HepG2 (cell line): ENCODE data around the gene TMEM178A. TPM values are rescaled to one million over a fixed set of nuclear protein-coding genes. Genes with fewer than 3 reads are reported as not detected.
A peak's percentile ranks its signal among the peaks of the same experiment; 100 is the strongest.

Experiments
- ATAC-seq: fragments of 200-7000 bp; cut with Tn5 transposase; 3 replicates; pipeline ENCODE4 v1.9.1; 2020; ENCODE audit warnings: mild to moderate bottlenecking, moderate library complexity
- BruUV-seq: library from RNA; stranded (reverse); fragments of 400-500 nt; replicated peaks from 2 replicates; lab custom pipeline; 2021; lab: Mats Ljungman, UMichigan
- CTCF ChIA-PET: fragments of 300-600 bp; formaldehyde crosslinking; extraction: SDS; loops from one replicate; lab custom pipeline; 2021; ENCODE audit warnings: low total read pairs, inconsistent platforms, low intra/inter-chr PET ratio; lab: Yijun Ruan, JAX
- POLR2A ChIA-PET: fragments of 350-600 bp; sonication (Branson Sonifier 250); formaldehyde crosslinking; loops from one replicate; lab custom pipeline; 2020; ENCODE audit warnings: antibody characterized with exemption, inconsistent platforms; lab: Yijun Ruan, JAX
- DNase-seq: peaks from one replicate; pipeline ENCODE4 v3.0.0-alpha.2; 2015; ENCODE audit warnings: low spot score
- FAIRE-seq: peaks from 3 replicates; lab custom pipeline; 2011; peaks lifted over from hg19 to GRCh38; lab: Jason Lieb, UNC
- H2AFZ ChIP-seq: one replicate; pipeline ENCODE4 v1.6.1; 2011; ENCODE audit warnings: low read length, inconsistent platforms
- H3K27ac ChIP-seq: fragments of 300-600 bp; 3 replicates; pipeline ENCODE4 v1.8.0; 2011; ENCODE audit warnings: mixed run types, mild to moderate bottlenecking, mixed read lengths, low read length, inconsistent platforms; ENCODE audit not compliant: insufficient read depth; ENCODE audit errors: extremely low read length
- H3K27me3 ChIP-seq, 2 experiments: fragments of 200-600 bp in 1 of 2; 2 replicates in 1 of 2; 3 replicates in 1 of 2; pipeline versions ENCODE4 v1.6.0 to v1.8.0; 2011; ENCODE audit warnings: low read length in 2 of 2, mild to moderate bottlenecking in 2 of 2, moderate library complexity in 2 of 2, inconsistent platforms in 1 of 2; ENCODE audit not compliant: insufficient read depth in 2 of 2, control insufficient read depth in 1 of 2
- H3K36me3 ChIP-seq, 2 experiments: fragments of 200-600 bp in 1 of 2; replicated peaks in 1 of 2; 2 replicates in 1 of 2; 3 replicates in 1 of 2; pipeline versions ENCODE4 v1.5.1 to v1.8.0; 2011; ENCODE audit warnings: low read length in 2 of 2, inconsistent platforms in 1 of 2; ENCODE audit not compliant: insufficient read depth in 2 of 2, control insufficient read depth in 1 of 2
- H3K4me1 ChIP-seq: 2 replicates; pipeline ENCODE4 v1.5.1; 2012; ENCODE audit warnings: low read length, inconsistent platforms; ENCODE audit not compliant: insufficient read depth
- H3K4me2 ChIP-seq: 2 replicates; pipeline ENCODE4 v1.6.0; 2011; ENCODE audit warnings: low read depth, low read length, inconsistent platforms
- H3K4me3 ChIP-seq, 3 experiments: fragments of 200-600 bp in 1 of 3; sonication (generic), shearing (Covaris generic) in 1 of 3; replicated peaks in 1 of 3; 2 replicates each; pipeline ENCODE4 v1.5.1; 2011 to 2016; ENCODE audit warnings: low read length in 3 of 3, inconsistent platforms in 2 of 3, low read depth in 2 of 3, mild to moderate bottlenecking in 2 of 3, control low read depth in 1 of 3, mixed read lengths in 1 of 3; ENCODE audit not compliant: insufficient read depth in 1 of 3
- H3K79me2 ChIP-seq: one replicate; pipeline ENCODE4 v1.6.1; 2011; ENCODE audit warnings: low read length, inconsistent platforms; ENCODE audit not compliant: insufficient read depth
- H3K9ac ChIP-seq: 2 replicates; pipeline ENCODE4 v1.6.0; 2011; ENCODE audit warnings: mild to moderate bottlenecking, low read depth, low read length, inconsistent platforms; ENCODE audit not compliant: insufficient read depth
- H3K9me3 ChIP-seq: 2 replicates; pipeline ENCODE4 v1.5.1; 2012; ENCODE audit warnings: mild to moderate bottlenecking, low read length
- H4K20me1 ChIP-seq: 2 replicates; pipeline ENCODE4 v1.6.0; 2011; ENCODE audit warnings: inconsistent platforms, mild to moderate bottlenecking, low read length, moderate library complexity; ENCODE audit not compliant: insufficient read depth
- ARHGAP35 ChIP-seq: sonication (generic); formaldehyde crosslinking; IDR thresholded peaks from 2 replicates; pipeline ENCODE4 v1.9.0; 2022; ENCODE audit warnings: mild to moderate bottlenecking, inconsistent platforms, moderate library complexity, missing genetic modification reagents, borderline replicate concordance
- BORCS8-MEF2B ChIP-seq: sonication (generic); formaldehyde crosslinking; IDR thresholded peaks from 2 replicates; pipeline ENCODE4 v1.8.0; 2022; ENCODE audit warnings: mild to moderate bottlenecking, missing genetic modification reagents
- CBX1 ChIP-seq: IDR thresholded peaks from one replicate; pipeline ENCODE4 v1.6.1; 2016; ENCODE audit warnings: antibody characterized with exemption, low read depth
- EZH2 ChIP-seq: conservative IDR thresholded peaks from 2 replicates; pipeline ENCODE4 v1.6.1; 2012; ENCODE audit warnings: mild to moderate bottlenecking, low read depth, low read length, moderate library complexity
- FOSL2 ChIP-seq: sonication (generic); formaldehyde crosslinking; IDR thresholded peaks from 2 replicates; pipeline ENCODE4 v1.4.0; 2020; ENCODE audit warnings: missing genetic modification reagents
- MAFF ChIP-seq: IDR thresholded peaks from 2 replicates; pipeline ENCODE4 v1.6.1; 2011; ENCODE audit warnings: low read depth, low read length, improper control_type of control experiment
- MAFK ChIP-seq, 2 experiments: IDR thresholded peaks in 1 of 2; conservative IDR thresholded peaks in 1 of 2; 2 replicates each; pipeline ENCODE4 v1.6.1; 2011; ENCODE audit warnings: improper control_type of control experiment in 2 of 2, low read length in 2 of 2
- PRDM10 ChIP-seq: sonication (generic); formaldehyde crosslinking; IDR thresholded peaks from 2 replicates; pipeline ENCODE4 v1.4.0; 2020; ENCODE audit warnings: low read depth, missing genetic modification reagents
- STAG1 ChIP-seq: sonication (generic); formaldehyde crosslinking; IDR thresholded peaks from 2 replicates; pipeline ENCODE4 v1.4.0; 2020; ENCODE audit warnings: missing genetic modification reagents
- ZBTB34 ChIP-seq: sonication (generic); formaldehyde crosslinking; IDR thresholded peaks from 2 replicates; pipeline ENCODE4 v1.8.0; 2022; ENCODE audit warnings: mild to moderate bottlenecking, missing genetic modification reagents
- ZFP37 ChIP-seq: sonication (generic); formaldehyde crosslinking; IDR thresholded peaks from 2 replicates; pipeline ENCODE4 v1.4.0; 2020; ENCODE audit warnings: missing genetic modification reagents, borderline replicate concordance
- ZNF34 ChIP-seq: sonication (generic); formaldehyde crosslinking; IDR thresholded peaks from 2 replicates; pipeline ENCODE4 v1.4.0; 2020; ENCODE audit warnings: mild to moderate bottlenecking, missing genetic modification reagents, borderline replicate concordance
- ZNF570 ChIP-seq: sonication (generic); formaldehyde crosslinking; IDR thresholded peaks from 2 replicates; pipeline ENCODE4 v1.4.0; 2020; ENCODE audit warnings: mild to moderate bottlenecking, missing genetic modification reagents, borderline replicate concordance
- WGBS: methylation state at CpG from one replicate; pipeline ENCODE4 v1.1.6; 2017; ENCODE audit warnings: low lambda C conversion rate; 5-methylcytosine and 5-hydroxymethylcytosine counted together
- in situ Hi-C: cut with HindIII; loops from 2 replicates; pipeline ENCODE4 v1.10.0; 2017; ENCODE audit warnings: low pct_unique_long_range_greater_than_20kb; ENCODE audit not compliant: extremely low pct_ligation_motif_present
- intact Hi-C: fragments of 100-400 bp; cut with micrococcal nuclease; formaldehyde crosslinking; loops from one replicate; pipeline ENCODE4 v1.10.0; 2022; ENCODE audit not compliant: unreplicated experiment
- polyA plus RNA-seq, 8 experiments: library from polyadenylated mRNA; depleted of rRNA in 3 of 8; stranded (reverse) in 7 of 8; unstranded in 1 of 8; fragments of >200 nt; fragmentation: Illumina TruSeq in 4 of 8; extraction: Trizol in 4 of 8; gene quantifications; 2 replicates each; pipeline versions ENCODE4 v1.2.1 to v1.2.3, GENCODE V29; 2011 to 2016; ENCODE audit warnings: low read depth in 4 of 8, missing spikeins in 1 of 8, mixed read lengths in 1 of 8; ENCODE audit not compliant: insufficient read depth in 1 of 8
- total RNA-seq, 5 experiments: library from RNA; depleted of rRNA; stranded (reverse); fragments of >200 nt; fragmentation: Illumina TruSeq; extraction: Trizol; gene quantifications; 2 replicates each; pipeline ENCODE4 v1.2.3, GENCODE V29; 2016; ENCODE audit warnings: low read depth in 1 of 5

Gene TMEM178A
- total and polyA plus RNA-seq, 2 of the 13 experiments (the other 11 are each of a cell fraction or from before 2014, with no cell fraction given) = 0.38 to 3.3 TPM

GRCh38 chr2:39683022-39683699 lies 17.4 kb downstream of the TMEM178A start:
- peaks cover 5% of the 10 kb centered on the region; the same call in 1 of the 2 replicates for H3K4me1 ChIP-seq
- POLR2A ChIA-PET = interaction anchor here (0.5 kb wide), 1 partner anchor 831 kb away, joined by 3 read pairs; no protein-coding TSS in a partner anchor
- H4K20me1 ChIP-seq = no peaks in the 10 kb centered on the region
- H3K27ac ChIP-seq = no peak overlapping the region
- in situ Hi-C loops = no loop called here
- no peaks in the 10 kb centered on the region for H3K36me3 ChIP-seq
- H3K27me3 ChIP-seq = peaks cover 3 to 28% of the 10 kb centered on the region in 2 experiments; a peak in 4 of 5 replicates
- TF ChIP-seq MAFF = peak; percentile 35; the same call in 1 of the 2 replicates
- no peak for TF ChIP-seq CBX1
- peak; percentile 66 to 71 for TF ChIP-seq MAFK (conservative IDR thresholded peaks at IDR 0.05 in 1 of 2, IDR thresholded peaks at IDR 0.05 in 1 of 2; ENCODE audit: low read length in 2 of 2)
- TF ChIP-seq, all 625 proteins: peak for 2
- ATAC-seq (no peak), DNase-seq (no peak), FAIRE-seq (no peak)
- CTCF ChIA-PET = no interaction called here
- H3K79me2 ChIP-seq = no peaks in the 10 kb centered on the region
- H3K4me3 ChIP-seq = no peak overlapping the region
- H3K9ac ChIP-seq = no peak overlapping the region
- no peak overlapping the region for H2AFZ ChIP-seq
- 40% methylated on average over 9 of the region's 9 CpGs for WGBS
- H3K4me2 ChIP-seq = no peak overlapping the region
- BruUV-seq = no TSS peak
- no peaks in the 10 kb centered on the region for H3K9me3 ChIP-seq
- intact Hi-C loops = loop anchor here (5.0 kb wide), 1 partner anchor 1959 kb away; no protein-coding TSS in a partner anchor

- Histone ChIP-seq H2AFZ (no peak overlapping the region), H3K79me2 (no peaks in the 10 kb centered on the region), H3K4me2 (no peak overlapping the region), H3K27ac (no peak overlapping the region), H3K36me3 (no peaks in the 10 kb centered on the region), H3K9ac (no peak overlapping the region), H3K4me1 (peaks cover 5% of the 10 kb centered on the region; the same call in 1 of the 2 replicates), H3K9me3 (no peaks in the 10 kb centered on the region), H4K20me1 (no peaks in the 10 kb centered on the region), H3K27me3 (peaks cover 1 to 31% of the 10 kb centered on the region in 2 experiments; a peak in 4 of 5 replicates), H3K4me3 (no peak overlapping the region)
- FAIRE-seq (no peak), DNase-seq (no peak), ATAC-seq (no peak)
- ChIA-PET CTCF (no interaction called here), POLR2A (no interaction called here)
- no TSS peak for BruUV-seq
- in situ Hi-C loops (no loop called here), intact Hi-C loops (loop anchor here (5.0 kb wide), 1 partner anchor 1958 kb away; no protein-coding TSS in a partner anchor)
- 13% methylated on average over 5 of the region's 5 CpGs for WGBS
- TF ChIP-seq PRDM10 = no peak
- TF ChIP-seq ZFP37 (CRISPR knock-in tag) = no peak
- TF ChIP-seq ZNF34 (CRISPR knock-in tag) = no peak
- TF ChIP-seq BORCS8-MEF2B (CRISPR knock-in tag) = no peak
- no peak for TF ChIP-seq STAG1 (CRISPR knock-in tag)
- no peak for TF ChIP-seq ZBTB34 (CRISPR knock-in tag)
- TF ChIP-seq FOSL2 (CRISPR knock-in tag) = no peak
- TF ChIP-seq ARHGAP35 (CRISPR knock-in tag) = no peak
- no peak for TF ChIP-seq ZNF570 (CRISPR knock-in tag)
- no peak for TF ChIP-seq EZH2
Measured at GRCh38 chr2:39684464-39684863, 18.7 kb downstream of the TMEM178A start.
